Mucosa of descending colon (tissue), 3 donors: Measurements from ENCODE around the gene TSPAN6. TPM values are rescaled to one million over a fixed set of nuclear protein-coding genes. Genes with fewer than 3 reads are reported as not detected.

Source experiments
- ATAC-seq: fragments of 200-7000 bp; cut with Tn5 transposase; one replicate; pipeline ENCODE4 v1.9.1; 2020; ENCODE audit warnings: mild to moderate bottlenecking, moderate library complexity
- DNase-seq, 3 donors: peaks; one replicate each; pipeline ENCODE4 v3.0.0-alpha.2; 2020
- H3K36me3 ChIP-seq: fragments of 200-600 bp; one replicate; pipeline ENCODE4 v1.8.0; 2021; ENCODE audit warnings: low read depth, mild to moderate bottlenecking
- H3K4me1 ChIP-seq: fragments of 200-600 bp; one replicate; pipeline ENCODE4 v1.8.0; 2021; ENCODE audit warnings: low read depth, mild to moderate bottlenecking
- H3K4me3 ChIP-seq: fragments of 200-600 bp; one replicate; pipeline ENCODE4 v1.8.0; 2021; ENCODE audit warnings: mild to moderate bottlenecking
- H3K9me3 ChIP-seq: fragments of 200-600 bp; one replicate; pipeline ENCODE4 v1.8.0; 2021; ENCODE audit warnings: mild to moderate bottlenecking
- intact Hi-C, 2 donors: fragments of 100-400 bp; cut with DNase I in 1 of 2; cut with micrococcal nuclease in 1 of 2; formaldehyde crosslinking; loops; one replicate each; pipeline versions ENCODE4 v1.11.0 to v1.11.1; 2022; cut with DNase I, micrococcal nuclease
- total RNA-seq, 3 donors: library from RNA; stranded (reverse); fragmentation: NEBNext Ultra II Directional in 2 of 3; extraction: Animal tissue kit (Norgen Biotek cat#: 25700) in 2 of 3; gene quantifications; one replicate each; pipeline versions ENCODE4 v1.2.1 to v1.2.4, GENCODE V29; 2021 to 2023
- TF ChIP-seq, protein P1 (sequence below): fragments of 200-600 bp; IDR thresholded peaks from one replicate; pipeline ENCODE4 v1.8.0; 2022; ENCODE audit warnings: antibody characterized with exemption, mild to moderate bottlenecking
- donor health status: DM: no; HTN: no; CAD: no; lungs with moderate emphysema.
- donor health status: DM: no; HTN: no; CAD: no.
- donor health status: DM: no; HTN: yes; CAD: no.

TSPAN6 gene
- total RNA-seq, 3 donors from 2014 or later, result 63.0 to 132 (median 111) TPM

DNA sequence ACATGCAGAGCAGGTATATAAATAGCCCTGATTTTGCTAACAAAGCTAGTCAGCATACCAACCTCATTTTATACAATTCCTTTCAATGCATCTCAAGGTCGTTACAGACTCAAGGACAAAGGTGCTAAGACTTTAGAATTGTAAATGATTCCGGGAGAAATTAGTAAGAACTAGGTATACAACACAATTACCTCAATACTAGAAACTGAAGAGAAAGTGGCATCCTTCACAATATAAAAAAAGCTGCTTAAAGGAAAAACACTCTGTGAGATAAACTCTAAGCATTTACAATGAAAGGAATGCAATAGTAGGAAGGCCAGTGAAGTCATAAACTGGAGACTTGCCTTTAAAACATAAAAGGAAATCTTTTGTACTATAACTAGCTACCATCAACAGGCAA, 40.0 kb downstream of the TSPAN6 start:
- H3K4me3 ChIP-seq, result no peak overlapping the region
- ATAC-seq, result no peak
- H3K9me3 ChIP-seq, result no peaks in the 10 kb centered on the region
- no peaks in the 10 kb centered on the region for H3K4me1 ChIP-seq
- TF ChIP-seq, protein P1, sequence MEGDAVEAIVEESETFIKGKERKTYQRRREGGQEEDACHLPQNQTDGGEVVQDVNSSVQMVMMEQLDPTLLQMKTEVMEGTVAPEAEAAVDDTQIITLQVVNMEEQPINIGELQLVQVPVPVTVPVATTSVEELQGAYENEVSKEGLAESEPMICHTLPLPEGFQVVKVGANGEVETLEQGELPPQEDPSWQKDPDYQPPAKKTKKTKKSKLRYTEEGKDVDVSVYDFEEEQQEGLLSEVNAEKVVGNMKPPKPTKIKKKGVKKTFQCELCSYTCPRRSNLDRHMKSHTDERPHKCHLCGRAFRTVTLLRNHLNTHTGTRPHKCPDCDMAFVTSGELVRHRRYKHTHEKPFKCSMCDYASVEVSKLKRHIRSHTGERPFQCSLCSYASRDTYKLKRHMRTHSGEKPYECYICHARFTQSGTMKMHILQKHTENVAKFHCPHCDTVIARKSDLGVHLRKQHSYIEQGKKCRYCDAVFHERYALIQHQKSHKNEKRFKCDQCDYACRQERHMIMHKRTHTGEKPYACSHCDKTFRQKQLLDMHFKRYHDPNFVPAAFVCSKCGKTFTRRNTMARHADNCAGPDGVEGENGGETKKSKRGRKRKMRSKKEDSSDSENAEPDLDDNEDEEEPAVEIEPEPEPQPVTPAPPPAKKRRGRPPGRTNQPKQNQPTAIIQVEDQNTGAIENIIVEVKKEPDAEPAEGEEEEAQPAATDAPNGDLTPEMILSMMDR, result no peak
- intact Hi-C loops, result no loop called here
- no peaks in the 10 kb centered on the region for H3K36me3 ChIP-seq
- no peak for DNase-seq

- TF ChIP-seq, protein P1, result no peak
- intact Hi-C loops, result no loop called here
- no peaks in the 10 kb centered on the region for H3K4me1 ChIP-seq
- no peaks in the 10 kb centered on the region for H3K9me3 ChIP-seq
- no peak overlapping the region for H3K4me3 ChIP-seq
- H3K36me3 ChIP-seq, result no peaks in the 10 kb centered on the region
- no peak for ATAC-seq
- no peak for DNase-seq
Observed at GRCh38 chrX:100593581-100593980, 43.0 kb downstream of the TSPAN6 start.

GRCh38 chrX:100593126-100593525, 43.5 kb downstream of the TSPAN6 start:
- TF ChIP-seq, protein P1, result no peak
- ATAC-seq (peak; percentile 81), DNase-seq (peak in 1 of 3 donors; percentile 10)
- H3K4me3 ChIP-seq, result no peak overlapping the region
- no peaks in the 10 kb centered on the region for H3K36me3 ChIP-seq
- H3K9me3 ChIP-seq, result no peaks in the 10 kb centered on the region
- H3K4me1 ChIP-seq, result no peaks in the 10 kb centered on the region
- intact Hi-C loops, result no loop called here

DNA sequence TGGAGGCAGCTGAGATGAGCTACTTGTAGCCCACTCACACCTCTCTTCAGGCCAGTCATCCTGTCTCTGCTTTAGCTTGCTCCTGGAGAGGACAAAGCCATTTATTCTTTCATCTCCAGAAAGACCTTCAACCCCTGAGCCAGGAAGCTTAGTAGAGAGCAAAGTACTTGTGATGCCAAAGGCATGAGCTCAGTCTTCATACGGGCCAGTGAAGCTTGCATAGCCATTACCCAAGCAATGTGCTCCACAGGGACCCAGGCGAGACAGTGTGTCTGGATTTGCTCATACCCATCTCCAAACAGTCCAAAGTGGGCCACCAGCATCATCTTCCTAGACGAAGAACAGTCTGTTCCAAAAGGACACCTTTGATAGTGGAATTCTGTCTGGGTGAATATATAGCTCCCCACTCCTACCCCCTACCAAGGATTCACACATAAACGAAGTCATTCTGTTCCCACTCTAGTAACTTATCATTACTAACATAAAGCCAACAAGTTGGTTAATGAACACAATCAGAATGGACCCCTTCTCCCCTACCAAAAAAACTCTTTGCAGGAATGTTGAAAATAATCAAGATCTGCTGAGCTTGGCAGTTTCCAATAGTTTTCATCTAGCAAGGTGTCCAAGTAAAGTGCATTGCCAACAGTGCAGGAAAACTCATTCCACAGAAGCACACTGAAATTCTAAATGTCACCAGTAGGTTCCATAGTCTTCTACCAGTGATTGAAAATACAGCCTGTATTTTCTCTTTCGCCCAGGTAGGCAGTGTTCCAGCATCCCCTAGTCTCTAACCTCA, 45.2 kb downstream of the TSPAN6 start:
- H3K4me3 ChIP-seq, result no peak overlapping the region
- TF ChIP-seq, protein P1, result no peak
- no peaks in the 10 kb centered on the region for H3K4me1 ChIP-seq
- H3K36me3 ChIP-seq, result no peaks in the 10 kb centered on the region
- intact Hi-C loops, result no loop called here
- no peaks in the 10 kb centered on the region for H3K9me3 ChIP-seq
- ATAC-seq (peak; percentile 35), DNase-seq (no peak)

GRCh38 chrX:100587861-100588260, 48.7 kb downstream of the TSPAN6 start:
- H3K4me1 ChIP-seq, result no peaks in the 10 kb centered on the region

More at GRCh38 chrX:100587861-100588260, 48.7 kb downstream of the TSPAN6 start:
- ATAC-seq, result peak; percentile 85
- intact Hi-C loops, result no loop called here
- Histone ChIP-seq H3K4me3 (no peak overlapping the region), H3K36me3 (no peaks in the 10 kb centered on the region), H3K9me3 (no peaks in the 10 kb centered on the region)
- peak in 1 of 3 donors; percentile 43 for DNase-seq
- TF ChIP-seq, protein P1, result no peak
